Stimulated activated naive CD4-positive, alpha-beta T cell (primary cell): ENCODE results near the gene ANK3.
"Not testable (repeated sequence)": the region's sequence is repeated elsewhere in the genome, so short reads cannot be mapped to it uniquely, and the experiment has no call there.

Experiments
- DNase-seq, 6 experiments: peaks; one replicate each; lab custom pipeline; 2025; lab: John Stamatoyannopoulos, UW

ANK3 gene

DNA sequence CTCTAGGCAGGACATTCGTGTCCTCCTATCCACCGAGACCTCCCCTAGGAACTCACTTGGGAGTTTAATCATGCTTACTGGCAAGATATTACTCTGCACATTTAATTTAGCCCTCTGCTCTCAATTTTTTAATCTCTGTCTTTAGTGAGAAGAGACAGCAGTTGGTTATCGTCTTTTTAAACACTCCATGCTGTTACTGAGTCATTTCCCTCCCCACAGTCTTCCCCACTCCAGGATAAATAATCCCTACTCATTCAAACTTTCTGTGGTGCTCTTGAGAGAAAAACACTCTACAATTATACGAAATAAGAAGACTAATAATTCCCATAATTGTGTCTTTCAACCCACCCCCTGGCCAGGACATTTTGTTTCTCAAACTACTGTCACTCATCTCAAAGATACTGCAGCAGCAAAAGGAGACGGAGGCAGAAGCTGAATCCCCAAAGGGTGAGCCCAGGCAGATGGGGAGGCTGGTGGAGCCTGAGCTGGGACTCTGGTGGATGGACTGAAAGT lies 84.2 kb downstream of the ANK3 start:
- DNase-seq = no peak

DNA sequence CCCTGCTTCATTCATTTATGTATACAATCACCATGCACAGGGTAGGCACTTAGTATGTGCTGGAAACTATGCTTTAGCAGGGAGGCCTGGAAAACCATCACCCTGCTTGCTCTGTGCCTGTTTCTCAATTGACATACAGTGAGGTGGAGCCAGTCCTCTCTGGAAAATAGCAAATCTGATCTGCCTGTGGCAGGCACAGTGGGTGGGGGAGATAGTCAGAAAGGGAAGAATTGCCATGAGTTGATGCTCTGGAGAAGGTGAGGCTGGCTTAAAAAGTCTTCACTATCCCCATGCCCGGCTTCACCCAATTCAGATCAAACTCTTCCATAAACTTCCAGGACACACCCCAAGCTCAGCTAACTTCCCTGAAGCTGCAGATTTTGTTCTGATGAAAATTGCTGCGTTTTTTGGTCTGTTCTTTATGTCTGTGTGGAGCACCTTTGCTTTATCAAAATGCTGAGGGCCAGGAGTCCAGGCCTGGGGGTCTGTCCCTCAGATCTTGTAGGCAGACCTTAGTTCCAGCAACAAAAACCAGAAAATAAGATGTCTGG lies 84.8 kb downstream of the ANK3 start:
- DNase-seq = no peak

DNA sequence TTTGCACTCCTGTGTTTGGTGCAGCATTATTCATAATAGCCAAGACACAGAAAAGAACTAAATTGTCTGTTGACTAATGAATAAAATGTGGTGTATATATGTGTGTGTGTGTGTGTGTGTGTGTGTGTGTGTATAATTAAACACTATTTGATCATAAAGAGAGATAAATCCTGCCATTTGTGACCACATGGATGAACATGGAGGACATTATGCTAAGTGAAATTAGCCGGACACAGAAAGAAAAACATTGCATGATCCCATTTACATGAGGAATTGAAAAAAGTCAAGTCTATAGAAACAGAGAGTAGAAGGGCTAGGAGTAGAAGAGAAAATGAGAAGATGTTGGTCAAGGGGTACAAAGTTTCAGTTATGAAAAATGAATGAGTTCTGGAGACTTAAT lies 85.9 kb downstream of the ANK3 start:
- DNase-seq = no peak

DNA sequence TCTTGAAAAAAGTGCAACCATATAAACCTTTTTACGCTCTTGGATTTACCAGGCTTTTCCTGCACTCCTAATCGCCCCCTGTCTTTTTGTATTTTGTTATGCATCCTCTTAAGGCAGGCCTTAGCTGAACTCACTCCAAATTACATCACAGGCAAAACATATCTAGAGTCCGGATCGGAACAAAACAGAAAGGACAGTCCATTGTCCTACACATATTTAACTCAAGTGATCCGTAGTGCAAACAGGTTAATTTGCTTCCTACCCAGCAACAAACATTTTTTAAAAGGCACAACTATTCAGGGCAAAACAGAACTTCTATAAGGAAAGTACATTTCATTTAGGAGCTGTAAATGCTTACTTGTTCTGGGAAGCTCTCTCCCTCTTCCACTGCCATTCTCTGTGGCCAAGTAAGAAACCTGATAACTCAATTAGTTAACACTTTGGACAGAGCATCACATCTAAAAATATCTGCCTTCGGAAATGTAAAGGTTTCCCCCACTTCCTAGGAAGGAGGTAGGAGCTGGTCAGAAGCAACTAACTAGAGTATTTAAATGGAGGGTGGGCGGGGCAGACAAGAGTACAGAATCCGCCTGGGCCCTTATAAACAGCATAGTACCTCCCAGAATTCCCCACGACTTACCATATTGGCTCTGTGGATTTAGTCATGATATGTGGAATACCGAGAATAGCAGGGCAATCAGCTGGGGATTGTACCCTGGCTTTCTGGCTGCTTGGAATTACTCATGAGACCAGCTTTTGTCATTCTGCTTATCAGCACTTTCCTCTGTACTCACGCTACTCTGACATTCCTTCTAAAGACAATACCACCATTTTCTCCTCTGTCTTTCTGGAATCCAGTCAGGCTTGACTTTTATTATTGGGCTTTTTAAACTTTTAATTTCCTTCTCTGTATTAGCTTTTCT lies 89.5 kb downstream of the ANK3 start:
- DNase-seq = no peak

DNA sequence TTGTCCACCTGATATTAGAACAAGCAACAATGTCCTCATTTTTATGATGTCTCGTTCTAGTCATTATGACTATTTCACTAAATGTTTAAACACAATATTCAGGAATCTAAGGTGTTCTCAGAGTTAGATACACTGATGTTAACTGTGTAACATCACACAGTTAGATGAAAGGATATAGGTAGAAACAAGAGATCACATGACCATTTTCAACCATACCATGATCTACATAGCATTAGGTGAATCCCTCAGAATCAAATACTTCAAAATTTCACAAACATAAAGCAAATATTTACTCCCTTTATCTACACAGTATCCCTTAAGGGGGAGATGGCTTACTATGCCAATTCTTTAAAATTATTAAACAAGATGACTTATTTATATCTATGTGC lies 90.3 kb downstream of the ANK3 start:
- DNase-seq = no peak

DNA sequence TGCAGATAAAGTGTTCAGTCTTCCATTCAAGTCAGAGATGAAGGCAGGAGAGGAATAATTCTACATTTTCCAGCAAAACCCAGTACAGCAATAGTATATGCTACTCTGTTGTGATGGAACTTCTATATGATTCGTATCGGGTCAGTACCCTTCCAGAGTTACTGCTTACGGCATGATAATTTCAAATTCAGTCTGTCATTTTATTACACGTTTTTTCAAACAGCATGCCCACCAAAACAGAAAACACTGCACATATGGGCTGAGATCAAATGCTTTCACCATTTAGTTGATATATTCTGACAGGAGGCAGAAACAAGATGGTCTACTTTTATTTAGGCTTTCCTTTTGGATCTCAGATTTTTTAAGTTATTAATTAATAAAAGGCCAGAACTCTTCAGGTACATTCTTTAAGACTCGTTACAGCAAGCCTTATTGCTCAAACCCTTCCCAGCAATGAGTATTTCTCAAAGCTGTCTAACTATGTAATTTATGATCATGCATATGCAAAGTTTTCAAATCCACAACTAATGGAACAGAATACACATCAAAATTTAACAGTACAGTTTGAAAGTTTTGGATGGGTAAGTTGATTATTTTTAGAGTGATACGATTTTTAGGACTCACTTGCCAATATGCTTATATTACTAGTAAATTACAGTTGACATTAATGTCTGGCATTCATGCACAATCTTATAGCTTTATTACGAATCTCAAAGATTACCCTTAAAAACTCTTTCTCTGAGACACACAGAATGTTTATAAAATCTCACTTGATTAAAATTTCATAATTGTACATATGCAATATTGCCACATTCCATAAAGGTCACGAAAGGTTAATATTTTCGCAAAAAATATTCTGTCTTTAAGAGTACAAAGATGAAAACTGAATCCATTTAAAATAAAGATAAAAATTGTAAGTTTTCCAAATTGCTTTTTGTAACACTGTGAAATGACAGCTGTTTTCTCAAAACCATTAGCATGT lies 91.0 kb downstream of the ANK3 start:
- DNase-seq = no peak

DNA sequence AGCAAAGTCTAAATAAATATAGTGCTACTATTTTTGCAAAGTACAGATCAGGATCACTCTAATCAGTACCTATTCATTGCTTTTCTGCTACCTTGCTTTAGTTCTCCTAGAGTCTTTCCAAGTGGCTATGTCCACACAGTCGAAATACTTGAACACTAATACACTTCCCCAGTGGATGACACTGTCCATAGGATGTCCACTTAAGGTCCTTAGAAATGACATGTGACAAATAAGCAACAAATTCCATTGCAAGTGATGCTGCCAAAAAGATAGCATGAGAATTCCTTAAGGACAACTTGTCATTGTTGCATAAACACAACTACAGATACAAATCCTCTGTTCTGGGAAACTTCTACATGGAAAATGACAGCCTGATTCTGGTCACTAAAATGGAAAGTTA lies 93.6 kb downstream of the ANK3 start:
- DNase-seq = no peak

DNA sequence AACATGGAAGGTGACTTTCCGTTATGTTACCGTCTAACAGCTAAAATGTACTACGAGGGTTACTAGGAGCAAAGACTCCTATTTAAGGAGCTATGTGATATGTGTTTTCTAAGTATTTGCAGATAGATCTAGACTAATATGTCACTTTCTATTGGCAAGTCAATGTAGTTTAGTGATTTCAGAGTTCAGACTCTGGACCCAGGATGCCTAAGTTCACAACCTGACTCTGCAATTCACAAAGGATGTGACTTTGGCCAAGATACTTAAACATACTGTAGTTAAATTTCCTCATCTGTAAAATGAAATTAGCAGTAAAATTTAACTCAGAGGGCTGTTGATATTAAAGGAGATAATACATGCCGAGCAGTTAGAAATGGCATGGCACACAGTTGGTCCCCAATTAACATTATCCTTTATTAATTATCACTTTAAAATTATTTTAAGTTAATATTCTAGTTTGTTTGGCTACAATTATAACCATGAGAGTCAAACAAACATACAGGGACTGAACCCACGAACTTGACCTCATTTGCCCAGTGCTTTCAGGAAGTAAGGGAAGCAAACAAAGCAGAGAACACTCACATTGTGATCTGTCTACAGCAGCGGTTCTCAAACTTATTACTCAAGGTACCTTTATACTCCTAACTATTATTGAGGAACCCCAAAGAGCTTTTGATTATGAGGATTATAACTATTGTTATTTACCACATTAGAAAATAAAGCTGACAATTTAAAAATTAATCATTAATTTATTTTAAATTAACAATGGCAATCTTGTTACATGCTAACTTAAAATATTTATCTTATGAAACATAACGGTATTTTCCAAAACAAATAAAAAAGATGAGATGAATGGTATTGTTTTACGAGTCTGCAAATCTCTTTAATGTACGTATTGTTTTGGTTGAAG lies 94.4 kb downstream of the ANK3 start:
- DNase-seq = no peak

DNA sequence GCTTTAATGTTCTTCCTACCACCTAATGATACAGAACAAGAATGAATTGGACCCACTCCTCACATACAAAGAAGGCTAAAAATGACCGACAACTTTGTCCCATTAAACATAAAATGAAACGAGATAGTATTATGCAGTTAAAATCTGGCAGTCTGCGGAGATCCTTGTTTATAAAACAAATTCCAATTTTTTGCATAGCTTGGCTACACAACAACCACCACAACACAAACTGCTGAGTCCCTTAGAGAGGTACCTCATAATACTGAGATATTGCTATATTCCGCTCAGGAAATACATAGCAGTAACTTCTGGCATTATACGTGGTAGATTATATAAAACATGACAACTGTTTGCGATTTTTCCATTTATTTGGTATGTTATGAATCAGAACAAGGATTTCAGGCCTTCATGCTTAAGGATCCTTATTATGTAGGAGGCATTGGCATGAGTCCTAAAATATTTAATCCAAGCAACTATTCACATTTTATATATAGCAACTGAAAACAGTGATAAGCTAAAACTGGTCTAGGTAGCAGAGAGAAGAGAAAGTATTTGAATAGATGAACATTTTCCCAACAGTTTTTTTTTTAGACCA lies 96.0 kb downstream of the ANK3 start:
- no peak for DNase-seq

DNA sequence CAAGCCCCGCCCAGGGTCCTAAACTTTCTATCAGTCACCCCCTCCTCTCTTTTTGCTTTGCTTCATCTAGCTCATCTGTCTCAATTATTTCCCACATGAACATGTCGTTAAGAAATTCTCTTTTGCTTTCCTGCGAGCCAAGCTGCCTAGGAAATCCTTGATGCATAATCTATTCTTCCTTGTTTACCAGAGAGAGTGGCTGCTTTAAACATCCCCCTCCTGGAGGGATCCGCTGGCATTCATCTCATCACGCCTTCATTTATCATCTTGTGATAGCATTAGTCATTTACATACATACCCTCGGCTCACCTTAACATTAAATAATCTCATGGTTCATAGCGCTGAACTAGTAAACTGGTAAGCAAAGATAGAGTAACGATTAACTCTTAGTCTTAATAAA lies 96.7 kb downstream of the ANK3 start:
- no peak for DNase-seq

DNA sequence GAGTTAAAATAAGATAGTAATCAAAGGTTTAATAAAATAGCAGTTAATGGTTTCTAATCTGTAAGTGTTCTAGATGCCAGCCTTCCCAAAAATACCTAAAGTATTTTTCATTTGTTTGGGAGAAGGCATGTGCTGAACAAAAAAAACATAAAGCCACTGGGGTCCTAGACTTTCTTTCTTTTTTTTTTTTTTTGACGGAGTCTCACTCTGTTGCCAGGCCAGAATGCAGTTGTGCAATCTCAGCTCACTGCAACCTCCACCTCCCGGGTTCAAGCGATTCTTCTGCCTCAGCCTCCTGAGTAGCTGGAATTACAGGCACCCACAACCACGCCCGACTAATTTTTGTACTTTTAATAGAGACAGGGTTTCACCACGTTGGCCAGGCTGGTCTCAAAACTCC lies 97.1 kb downstream of the ANK3 start:
- not testable (repeated sequence) for DNase-seq

DNA sequence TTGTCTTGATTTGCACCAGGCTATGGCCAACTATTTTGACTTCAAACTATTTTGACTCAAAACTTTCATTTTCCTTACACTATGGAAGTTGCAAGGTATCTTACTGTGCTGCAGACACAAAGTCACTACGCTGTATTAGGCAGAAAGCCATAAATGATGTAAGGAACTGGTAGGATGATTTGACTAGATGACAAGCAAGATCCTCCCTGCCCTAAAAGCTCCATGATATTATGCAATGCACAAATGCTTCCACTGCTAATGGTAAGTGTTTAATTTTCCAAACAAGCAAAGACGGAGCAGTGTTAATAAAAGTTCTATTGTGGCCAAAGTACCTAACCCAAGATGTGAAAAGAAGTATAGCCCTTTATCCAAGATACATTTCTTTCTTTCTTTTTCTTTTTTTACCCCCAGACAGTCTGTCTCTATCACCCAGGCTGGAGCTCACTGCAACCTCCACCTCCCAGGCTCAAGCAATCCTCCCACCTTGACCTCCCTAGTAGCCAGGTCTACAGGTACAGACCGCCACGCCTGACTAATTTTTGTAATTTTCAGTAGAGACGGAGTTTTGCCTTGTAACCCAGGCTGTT lies 98.2 kb downstream of the ANK3 start:
- no peak for DNase-seq

DNA sequence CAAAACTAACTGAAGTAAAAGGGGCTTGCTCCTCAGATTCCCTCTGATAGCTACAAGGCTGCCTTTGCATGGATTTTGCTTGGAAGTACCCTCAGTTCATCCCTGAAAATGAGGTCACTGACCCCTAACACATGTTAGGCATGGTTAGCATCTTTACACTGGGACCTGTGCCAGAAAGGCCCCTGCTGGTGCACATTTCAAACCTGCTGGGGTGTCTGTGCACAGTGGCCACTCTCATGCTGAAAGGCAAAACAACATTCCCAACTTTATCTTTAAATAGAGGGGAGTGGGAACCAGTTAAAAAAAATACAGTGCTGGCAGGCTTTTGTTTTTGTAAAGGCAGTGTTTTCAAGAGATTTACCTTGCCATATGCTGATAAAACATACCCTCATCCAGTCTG lies 99.1 kb downstream of the ANK3 start:
- no peak for DNase-seq

DNA sequence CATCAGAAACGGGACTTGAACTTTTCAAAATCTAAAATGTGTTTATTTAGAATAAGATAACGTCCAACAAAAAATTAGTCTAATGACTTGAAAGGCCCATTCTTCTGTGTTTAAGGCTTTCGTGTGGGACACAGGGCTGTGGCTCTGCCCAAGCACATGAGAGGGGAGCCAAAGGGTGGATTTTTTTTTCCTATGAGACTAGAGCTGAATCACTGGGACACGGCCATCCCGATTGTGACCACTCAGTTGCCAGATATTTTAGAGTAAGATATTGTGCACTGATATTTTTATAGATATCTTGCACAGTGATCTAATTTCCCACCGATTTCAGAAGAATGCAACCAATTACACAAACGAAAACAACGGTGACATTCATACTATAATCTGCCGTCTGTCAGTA lies 99.9 kb downstream of the ANK3 start:
- no peak for DNase-seq

DNA sequence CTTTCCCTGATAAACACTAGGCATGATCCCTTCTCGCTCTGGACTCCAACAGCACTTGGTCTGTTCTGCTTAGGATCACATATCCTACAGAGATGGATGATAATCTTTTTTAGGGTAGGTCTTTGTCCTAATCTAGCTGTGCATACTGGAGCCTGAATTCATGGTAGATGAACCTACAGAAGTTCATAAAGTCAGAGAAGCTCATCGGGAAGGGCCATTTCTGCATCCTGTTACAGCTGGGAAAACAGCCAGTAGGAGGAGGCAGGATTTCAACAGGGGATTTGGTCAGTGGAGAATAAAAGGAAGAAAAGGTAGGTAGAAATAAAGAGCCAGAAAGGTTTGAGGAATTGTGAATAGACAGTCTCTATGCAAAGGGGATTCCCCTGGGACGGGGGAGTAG lies 101.4 kb downstream of the ANK3 start:
- DNase-seq = no peak

DNA sequence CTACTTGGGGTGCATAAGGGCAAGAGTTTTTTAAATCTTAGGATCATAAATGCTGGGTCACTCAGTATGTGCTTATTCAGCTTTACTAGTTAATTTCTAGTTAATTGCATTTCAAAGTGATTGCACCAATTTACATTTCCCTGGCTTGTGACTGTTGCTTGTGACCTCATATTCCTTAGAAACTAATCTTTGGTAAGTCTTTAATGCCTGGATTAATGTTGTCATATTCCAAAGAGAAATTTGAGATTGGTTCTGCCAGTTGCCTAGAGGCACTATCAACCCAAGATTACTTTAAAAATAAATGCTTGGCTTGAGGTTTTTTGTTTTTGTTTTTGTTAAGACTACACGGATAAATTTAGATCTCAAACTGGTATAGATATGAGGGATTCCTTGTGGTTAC lies 103.1 kb downstream of the ANK3 start:
- DNase-seq = no peak

DNA sequence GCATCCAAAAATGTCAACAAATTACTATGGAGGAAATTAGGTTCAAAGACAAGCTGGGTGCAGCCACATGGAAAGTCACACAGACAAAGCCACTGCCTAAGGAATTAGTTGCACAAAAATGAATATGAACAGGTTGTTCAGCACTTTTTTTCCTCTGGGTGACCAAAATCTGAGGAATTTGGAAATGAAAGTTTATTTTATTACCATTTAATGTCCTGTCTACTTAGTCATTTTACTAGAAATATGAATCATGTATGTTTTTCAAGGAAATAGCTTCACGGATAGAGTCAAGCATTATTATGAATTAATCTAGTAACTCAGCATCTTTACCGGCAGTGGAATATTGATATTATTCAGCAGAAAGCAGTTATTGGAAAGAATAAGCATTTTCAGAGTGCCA lies 106.3 kb downstream of the ANK3 start:
- no peak for DNase-seq

DNA sequence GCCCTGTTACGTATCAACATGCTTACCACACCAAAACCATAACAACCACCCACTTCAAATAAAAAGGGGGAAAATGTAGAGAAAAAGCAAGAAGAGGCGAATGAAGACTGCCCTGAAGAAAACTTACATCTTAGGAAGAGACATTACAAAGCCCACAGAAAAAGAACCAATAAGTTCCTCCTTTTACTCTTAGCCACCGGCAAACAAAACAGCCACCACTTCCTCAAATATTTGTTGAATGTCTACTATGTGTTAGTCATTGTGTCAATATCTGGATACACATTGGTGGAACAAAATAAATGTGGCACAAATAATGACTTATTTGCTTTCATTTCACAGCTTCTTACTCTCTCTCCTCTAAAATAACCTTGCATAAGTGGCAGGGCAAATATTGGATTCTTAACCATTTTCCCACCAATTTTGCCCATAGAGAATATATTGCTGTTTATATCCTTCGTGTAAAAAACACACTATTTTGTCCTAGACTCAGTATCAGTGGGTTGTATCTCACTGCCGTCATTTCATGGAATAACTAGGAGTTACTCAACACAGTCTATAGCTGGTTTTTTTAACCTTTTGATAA lies 106.8 kb downstream of the ANK3 start:
- no peak for DNase-seq

DNA sequence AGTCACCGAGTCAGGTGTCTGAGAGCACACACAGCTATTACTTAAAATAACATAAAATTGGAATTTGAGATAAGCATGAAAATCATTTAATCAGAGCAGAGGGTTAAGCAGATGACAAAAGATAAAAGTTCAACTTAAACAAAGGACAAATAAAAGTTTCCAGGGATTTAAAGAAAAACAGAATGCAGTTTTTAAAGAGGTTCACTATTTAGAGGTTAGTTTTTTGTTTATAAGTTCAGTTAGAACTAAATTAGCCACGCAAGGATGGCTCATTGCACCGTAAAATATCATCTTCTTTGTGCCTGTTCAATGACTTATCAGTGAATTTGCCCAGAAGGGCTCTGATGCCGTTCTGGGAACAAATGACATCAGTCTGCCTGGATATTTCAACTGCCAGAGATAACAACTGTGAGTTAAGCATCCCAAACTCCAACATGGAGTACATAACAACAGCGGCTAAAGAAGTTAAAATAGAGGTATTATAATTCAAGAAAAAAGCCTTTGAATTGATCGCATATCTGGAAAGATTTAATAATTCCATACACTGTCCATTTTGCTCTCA lies 107.8 kb downstream of the ANK3 start:
- no peak for DNase-seq

DNA sequence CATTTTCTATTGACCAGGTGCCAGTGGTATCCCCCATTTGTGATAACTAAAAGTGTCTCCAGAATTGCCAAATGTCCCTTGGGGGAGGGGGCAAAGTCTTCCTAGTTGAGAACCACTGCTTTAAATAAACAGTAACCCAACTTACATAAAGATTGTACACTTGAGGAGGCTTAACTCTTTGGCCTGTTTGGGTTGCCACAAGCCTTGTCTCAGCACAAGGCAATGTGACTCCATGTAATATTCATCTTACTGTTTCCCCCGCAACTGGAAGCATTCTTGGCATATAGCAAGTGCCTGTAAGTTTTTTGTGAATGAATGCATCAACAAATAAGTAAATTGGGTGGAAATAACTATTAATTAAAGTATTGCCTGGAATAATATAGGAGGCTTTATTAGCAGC lies 108.3 kb downstream of the ANK3 start:
- no peak for DNase-seq
